Right lobe of liver (tissue), 4 donors: Measurements from ENCODE around the gene GRID1.

Experiments used
- CTCF ChIP-seq, 4 donors: fragments of 200-600 bp in 3 of 4; fragments of 450-650 bp in 1 of 4; IDR thresholded peaks; one replicate each; pipeline versions ENCODE4 v1.5.1 to v1.8.0; 2016 to 2022; ENCODE audit warnings: antibody characterized with exemption in 4 of 4, mild to moderate bottlenecking in 2 of 4
- POLR2A ChIP-seq: fragments of 450-650 bp; IDR thresholded peaks from one replicate; pipeline ENCODE4 v1.6.1; 2017; ENCODE audit warnings: antibody characterized with exemption, mild to moderate bottlenecking
- donor health status: DM: no; HTN: no; CAD: no.
- donor health status: DM: no; HTN: no; CAD: no.
- donor health status: DM: no; HTN: yes; CAD: no.

DNA sequence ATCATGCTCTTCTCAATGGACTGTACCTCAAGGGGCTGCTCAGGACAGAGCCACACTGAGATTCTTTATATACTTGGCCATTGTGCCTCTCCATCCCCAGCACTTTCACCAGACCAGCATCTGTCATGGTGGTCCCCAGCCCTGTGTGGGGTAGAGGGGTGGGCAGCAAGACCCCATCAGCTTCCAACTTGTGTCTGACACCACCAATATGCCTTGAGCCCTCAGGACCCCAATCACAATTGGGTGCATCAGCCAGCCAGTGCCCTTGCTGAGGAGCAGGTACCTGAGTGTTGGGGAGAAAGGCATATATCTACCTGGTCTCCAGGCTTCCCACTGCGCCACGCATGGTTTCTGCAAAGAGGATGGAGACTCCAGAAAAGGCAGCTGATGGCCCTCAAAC is 56.3 kb downstream of the GRID1 start:
- TF ChIP-seq CTCF (IDR thresholded peaks at IDR 0.05): no peak
- TF ChIP-seq POLR2A: no peak
